C4-2B (cell line): ENCODE data around the gene CDH18.

ENCODE experiments used
- H3K27ac ChIP-seq: fragments of 450-650 bp; 2 replicates; pipeline ENCODE4 v1.5.1; 2017
- CTCF ChIP-seq: fragments of 450-650 bp; conservative IDR thresholded peaks from 2 replicates; pipeline ENCODE4 v1.5.1; 2017; ENCODE audit warnings: mild to moderate bottlenecking
- ZFX ChIP-seq: fragments of 450-650 bp; IDR thresholded peaks from 2 replicates; pipeline ENCODE4 v1.6.1; 2017

CDH18 gene

DNA sequence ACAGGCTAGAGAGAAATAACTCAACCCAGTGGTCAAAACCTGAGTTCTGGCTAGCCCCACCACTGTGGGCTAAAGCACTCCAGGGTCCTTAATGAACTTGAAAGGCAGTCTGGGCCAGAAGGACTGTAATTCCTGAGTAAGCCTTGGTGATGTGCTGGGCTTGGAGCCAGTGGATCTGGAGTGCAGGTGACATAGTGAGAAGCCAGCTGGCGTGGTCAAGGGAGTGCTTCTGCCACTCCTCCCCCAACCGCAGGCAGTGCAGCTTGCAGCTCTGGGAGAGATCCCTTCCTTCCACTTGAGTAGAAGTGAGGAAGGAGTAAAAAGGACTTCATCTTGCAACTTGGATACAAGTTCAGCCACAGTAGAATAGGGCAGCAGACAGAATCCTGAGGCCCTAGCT is 424.0 kb downstream of the CDH18 start:
- no peak for TF ChIP-seq ZFX
- no peak for TF ChIP-seq CTCF

GRCh38 chr5:19555876-19556275 is 432.1 kb downstream of the CDH18 start:
- TF ChIP-seq CTCF, result no peak
- no peak for TF ChIP-seq ZFX
- no peak overlapping the region for H3K27ac ChIP-seq

More for the DNA sequence above, 424.0 kb downstream of the CDH18 start:
- H3K27ac ChIP-seq, result no peak overlapping the region

- no peak overlapping the region for H3K27ac ChIP-seq
- TF ChIP-seq CTCF, result no peak
- TF ChIP-seq ZFX, result no peak
Measured at GRCh38 chr5:19555436-19555835, 432.6 kb downstream of the CDH18 start.

DNA sequence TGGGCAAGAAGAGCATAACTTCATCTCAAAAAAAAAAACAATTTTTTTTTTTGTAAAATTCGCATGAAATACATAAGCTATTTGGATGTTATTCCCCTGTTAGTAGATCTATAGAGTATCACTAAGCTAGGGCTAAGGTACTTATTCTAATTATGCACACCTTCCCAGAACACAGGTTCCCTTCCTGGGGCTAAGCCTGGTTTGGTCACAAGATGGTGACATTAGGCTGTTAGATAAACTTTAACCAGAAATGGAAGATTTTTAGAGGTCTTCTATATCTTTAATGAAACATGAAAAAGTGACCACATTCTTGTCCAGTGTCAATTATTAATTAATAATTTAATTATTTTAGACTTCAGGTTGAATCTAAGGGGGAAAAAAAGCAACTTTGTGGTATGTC is 433.5 kb downstream of the CDH18 start:
- TF ChIP-seq CTCF (peak; percentile 17; the same call in 1 of the 2 replicates), ZFX (no peak)

DNA sequence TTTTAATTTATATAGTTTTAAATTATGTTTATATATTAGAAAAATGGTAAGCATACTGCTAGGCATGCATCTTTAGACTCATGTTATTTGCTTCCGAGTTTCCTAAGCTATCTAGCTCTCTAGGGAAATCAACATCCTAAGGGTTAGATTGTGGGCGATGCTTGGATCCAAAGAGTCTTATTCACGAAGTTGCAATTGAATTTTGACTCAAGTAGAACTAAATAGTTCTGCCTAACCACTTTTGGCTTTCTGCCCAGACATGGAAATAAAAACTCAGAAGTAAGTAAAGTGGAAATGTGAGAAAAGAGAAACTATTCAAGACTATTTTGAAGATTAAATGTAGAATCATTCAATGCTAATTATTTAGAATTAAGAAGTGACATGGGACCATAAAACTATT is 440.4 kb downstream of the CDH18 start:
- TF ChIP-seq CTCF, result no peak
- TF ChIP-seq ZFX, result no peak
- H3K27ac ChIP-seq, result no peak overlapping the region

More for the DNA sequence above, 433.5 kb downstream of the CDH18 start:
- H3K27ac ChIP-seq, result no peak overlapping the region

DNA sequence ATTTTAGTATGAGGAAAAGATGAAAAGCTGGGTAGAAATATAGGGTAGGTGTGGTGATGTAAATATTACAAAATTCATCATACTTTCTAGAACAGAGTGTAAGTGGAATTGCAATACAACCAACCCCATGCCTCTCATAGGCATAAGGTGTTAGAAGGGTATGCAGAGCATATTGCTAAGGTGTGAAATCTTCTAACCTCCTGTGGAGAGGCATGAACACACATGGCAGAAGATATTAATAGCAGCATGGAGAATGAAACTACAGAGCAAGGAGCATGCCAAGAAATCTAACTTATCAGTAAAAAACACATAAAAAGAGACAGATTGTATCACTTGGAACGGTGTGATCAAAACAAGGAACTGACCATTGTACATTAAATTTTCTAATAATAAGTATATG is 441.5 kb downstream of the CDH18 start:
- no peak overlapping the region for H3K27ac ChIP-seq
- TF ChIP-seq ZFX (no peak), CTCF (no peak)

DNA sequence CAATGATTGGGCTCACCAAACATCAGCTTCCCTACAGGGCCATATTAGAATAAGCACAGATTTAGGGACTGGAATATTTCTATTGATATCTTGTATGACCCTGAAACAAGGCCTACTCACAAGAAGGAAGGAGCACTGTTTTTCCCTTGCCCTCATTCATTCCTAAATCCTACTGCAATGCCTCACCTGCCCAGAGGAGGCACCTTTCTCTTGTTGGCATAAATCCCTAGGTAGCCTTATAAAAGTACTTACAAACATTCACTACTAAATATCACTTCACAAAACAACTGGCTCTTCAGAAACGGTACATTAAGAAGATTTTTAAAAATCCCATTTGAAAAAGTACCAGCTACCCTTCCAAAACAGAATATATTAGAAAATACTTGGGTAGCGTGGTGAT is 449.4 kb downstream of the CDH18 start:
- TF ChIP-seq CTCF (peak; percentile 48), ZFX (no peak)
- H3K27ac ChIP-seq, result no peak overlapping the region
